Activated naive CD8-positive, alpha-beta T cell (primary cell): ENCODE data around the gene EPHA2.
"Not testable (repeated sequence)": the region's sequence is repeated elsewhere in the genome, so short reads cannot be mapped to it uniquely, and the experiment has no call there.

Source experiments
- H3K27ac Mint-ChIP-seq: one replicate; pipeline ENCODE4 v1.8.0; 2021; ENCODE audit warnings: mixed read lengths
- H3K27me3 Mint-ChIP-seq: one replicate; pipeline ENCODE4 v1.8.0; 2021; ENCODE audit warnings: mixed read lengths
- H3K36me3 Mint-ChIP-seq: one replicate; pipeline ENCODE4 v1.8.0; 2021; ENCODE audit warnings: mixed read lengths
- H3K4me1 Mint-ChIP-seq: one replicate; pipeline ENCODE4 v1.8.0; 2021; ENCODE audit warnings: low read depth, mixed read lengths
- H3K4me3 Mint-ChIP-seq: one replicate; pipeline ENCODE4 v1.8.0; 2021; ENCODE audit warnings: mild to moderate bottlenecking, mixed read lengths
- H3K9me3 Mint-ChIP-seq: one replicate; pipeline ENCODE4 v1.8.0; 2021; ENCODE audit warnings: low read depth, mixed read lengths

The EPHA2 gene

GRCh38 chr1:16118706-16119105, 37.2 kb downstream of the EPHA2 start:
- H3K36me3 Mint-ChIP-seq, result no peaks in the 10 kb centered on the region
- no peaks in the 10 kb centered on the region for H3K9me3 Mint-ChIP-seq
- H3K27ac Mint-ChIP-seq, result no peak overlapping the region
- H3K4me3 Mint-ChIP-seq, result no peak overlapping the region
- H3K4me1 Mint-ChIP-seq, result peaks cover 6% of the 10 kb centered on the region
- no peaks in the 10 kb centered on the region for H3K27me3 Mint-ChIP-seq

DNA sequence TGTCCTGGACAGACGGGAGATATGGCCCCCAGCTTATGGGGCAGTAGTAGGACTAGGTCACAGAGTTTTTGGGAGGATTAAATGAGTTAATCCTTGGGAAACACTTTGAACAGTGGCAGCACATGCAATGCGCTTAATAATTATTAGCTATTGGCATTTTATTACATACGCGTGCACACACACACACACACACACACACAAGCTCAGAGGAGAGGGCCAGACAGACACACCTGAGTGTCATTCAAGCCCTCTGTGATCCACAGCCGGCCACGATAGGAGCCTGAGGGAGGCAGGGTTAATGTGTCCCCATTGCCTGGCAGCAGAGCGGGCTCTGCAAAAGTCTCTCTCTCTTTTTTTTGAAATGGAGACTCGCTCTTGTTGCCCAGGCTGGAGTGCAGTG, 37.9 kb downstream of the EPHA2 start:
- Mint-ChIP-seq H3K27ac (no peak overlapping the region), H3K9me3 (no peaks in the 10 kb centered on the region), H3K4me1 (peaks cover 3% of the 10 kb centered on the region), H3K4me3 (no peak overlapping the region), H3K36me3 (no peaks in the 10 kb centered on the region), H3K27me3 (no peaks in the 10 kb centered on the region)

DNA sequence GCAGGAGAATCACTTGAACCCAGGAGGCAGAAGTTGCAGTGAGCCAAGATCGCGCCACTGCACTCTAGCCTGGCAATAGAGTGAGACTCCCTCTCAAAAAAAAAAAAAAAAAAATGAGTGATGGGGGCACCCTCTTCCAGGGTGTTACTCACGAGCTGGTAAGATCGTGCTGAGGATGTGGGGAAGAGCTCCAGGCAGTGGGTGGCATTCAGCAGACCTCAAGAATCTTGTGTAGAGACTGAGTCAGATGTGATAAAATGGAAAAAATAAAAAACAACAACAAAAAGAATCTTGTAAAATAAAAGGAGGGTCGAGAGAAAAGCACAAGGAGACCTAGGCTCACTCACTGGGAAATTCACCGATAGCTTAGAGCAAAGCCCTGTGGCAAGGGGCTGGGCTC, 38.5 kb downstream of the EPHA2 start:
- Mint-ChIP-seq H3K27me3 (no peaks in the 10 kb centered on the region), H3K4me1 (no peaks in the 10 kb centered on the region), H3K9me3 (no peaks in the 10 kb centered on the region), H3K4me3 (no peak overlapping the region), H3K27ac (no peak overlapping the region), H3K36me3 (no peaks in the 10 kb centered on the region)

GRCh38 chr1:16116625-16117024, 39.2 kb downstream of the EPHA2 start:
- Mint-ChIP-seq H3K9me3 (no peaks in the 10 kb centered on the region), H3K36me3 (no peaks in the 10 kb centered on the region), H3K27ac (no peak overlapping the region), H3K4me3 (no peak overlapping the region), H3K27me3 (no peaks in the 10 kb centered on the region), H3K4me1 (no peaks in the 10 kb centered on the region)

DNA sequence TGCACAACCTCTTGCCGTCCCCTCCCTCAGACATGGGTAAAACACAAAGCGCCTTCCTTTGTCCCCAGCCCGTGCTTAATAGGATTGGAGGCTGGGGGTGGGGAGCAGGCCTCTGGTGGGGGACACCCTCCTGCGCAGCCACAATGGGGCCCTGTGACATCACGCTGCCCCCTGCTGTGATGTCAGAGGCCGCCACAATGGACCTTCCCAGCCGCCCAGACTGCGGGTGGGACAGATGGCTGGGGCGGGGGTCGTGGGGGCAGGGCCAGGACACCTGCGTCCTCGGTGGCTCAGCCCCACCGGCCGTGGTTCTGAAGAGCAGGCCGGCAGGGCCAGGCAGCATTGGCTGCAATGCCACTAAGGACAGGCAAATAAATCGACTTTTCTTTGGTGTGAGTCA, 39.9 kb downstream of the EPHA2 start:
- Mint-ChIP-seq H3K27ac (no peak overlapping the region), H3K9me3 (no peaks in the 10 kb centered on the region), H3K36me3 (no peaks in the 10 kb centered on the region), H3K4me1 (no peaks in the 10 kb centered on the region), H3K4me3 (no peak overlapping the region), H3K27me3 (no peaks in the 10 kb centered on the region)

DNA sequence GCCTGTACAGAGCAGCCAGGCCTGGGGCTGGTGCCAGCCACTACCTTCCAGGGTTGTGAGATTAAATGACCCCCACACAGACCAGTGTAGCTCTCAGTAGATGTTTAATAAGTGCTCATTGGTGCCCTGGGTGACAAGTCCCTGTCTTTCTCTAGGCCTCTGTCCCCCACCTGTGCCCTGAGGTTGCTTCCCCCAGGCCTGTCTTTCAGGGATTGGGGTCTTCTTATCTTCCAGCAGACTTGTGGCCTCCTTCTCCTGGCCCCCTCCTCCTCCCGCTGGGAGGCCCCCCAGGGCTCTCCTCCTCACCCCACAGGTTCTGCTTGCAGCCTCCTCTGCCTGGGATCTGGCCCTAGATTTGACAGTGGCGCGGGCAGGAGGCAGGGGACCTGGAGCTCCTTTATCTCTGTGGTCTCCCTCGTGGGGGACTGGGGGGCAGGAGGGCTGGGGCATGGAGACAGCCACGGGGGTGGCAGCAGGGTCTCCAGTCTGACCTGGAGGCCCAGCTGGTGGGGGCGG, 40.3 kb downstream of the EPHA2 start:
- H3K4me3 Mint-ChIP-seq, result no peak overlapping the region
- H3K36me3 Mint-ChIP-seq, result no peaks in the 10 kb centered on the region
- H3K4me1 Mint-ChIP-seq, result no peaks in the 10 kb centered on the region
- H3K27ac Mint-ChIP-seq, result no peak overlapping the region
- H3K27me3 Mint-ChIP-seq, result no peaks in the 10 kb centered on the region
- H3K9me3 Mint-ChIP-seq, result no peaks in the 10 kb centered on the region

DNA sequence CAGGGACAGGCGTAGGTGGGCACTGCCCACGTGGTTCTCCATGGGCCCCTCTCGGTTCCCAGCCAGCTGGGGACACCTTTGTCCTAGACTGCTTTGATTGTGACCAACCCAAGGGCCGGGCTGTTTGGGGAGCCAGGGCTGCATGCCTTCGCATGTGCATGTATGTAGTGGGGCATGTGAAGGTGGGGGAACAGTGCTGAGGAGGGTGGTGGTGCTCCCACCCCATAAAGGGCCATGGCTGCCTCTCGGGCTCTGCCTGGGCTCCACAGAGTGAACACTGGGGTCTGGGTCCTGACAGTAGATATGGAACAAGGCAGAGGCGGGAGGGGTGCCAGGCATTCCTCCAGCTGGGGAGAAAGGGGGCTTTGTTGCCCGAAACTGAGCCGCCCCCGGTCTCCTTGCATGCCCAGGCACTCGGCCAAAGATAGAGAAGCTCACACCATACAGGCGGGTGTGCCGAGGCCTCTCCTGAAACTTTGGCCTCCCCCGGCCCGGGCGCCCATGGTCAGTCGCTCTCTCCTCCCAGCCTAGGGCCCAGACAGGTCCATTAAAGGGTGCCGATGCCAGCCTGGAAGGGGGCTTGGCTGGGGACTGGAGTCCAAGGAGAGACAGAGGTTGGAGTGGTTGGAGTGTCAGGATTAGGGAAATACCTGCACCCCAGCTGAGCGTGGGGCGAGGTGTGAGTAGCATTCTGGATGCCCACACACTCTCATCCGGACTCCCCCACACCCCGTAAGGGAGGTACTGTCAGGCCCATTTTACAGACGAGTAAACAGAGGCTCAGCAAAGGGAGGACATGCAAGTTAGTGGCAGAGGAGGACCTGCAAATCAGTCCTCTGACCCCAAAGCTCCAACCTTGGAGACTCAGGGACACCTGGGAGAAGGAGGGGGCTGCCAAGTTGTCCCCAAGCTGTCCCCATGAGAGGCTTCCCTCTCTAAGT, 41.1 kb downstream of the EPHA2 start:
- no peak overlapping the region for H3K4me3 Mint-ChIP-seq

DNA sequence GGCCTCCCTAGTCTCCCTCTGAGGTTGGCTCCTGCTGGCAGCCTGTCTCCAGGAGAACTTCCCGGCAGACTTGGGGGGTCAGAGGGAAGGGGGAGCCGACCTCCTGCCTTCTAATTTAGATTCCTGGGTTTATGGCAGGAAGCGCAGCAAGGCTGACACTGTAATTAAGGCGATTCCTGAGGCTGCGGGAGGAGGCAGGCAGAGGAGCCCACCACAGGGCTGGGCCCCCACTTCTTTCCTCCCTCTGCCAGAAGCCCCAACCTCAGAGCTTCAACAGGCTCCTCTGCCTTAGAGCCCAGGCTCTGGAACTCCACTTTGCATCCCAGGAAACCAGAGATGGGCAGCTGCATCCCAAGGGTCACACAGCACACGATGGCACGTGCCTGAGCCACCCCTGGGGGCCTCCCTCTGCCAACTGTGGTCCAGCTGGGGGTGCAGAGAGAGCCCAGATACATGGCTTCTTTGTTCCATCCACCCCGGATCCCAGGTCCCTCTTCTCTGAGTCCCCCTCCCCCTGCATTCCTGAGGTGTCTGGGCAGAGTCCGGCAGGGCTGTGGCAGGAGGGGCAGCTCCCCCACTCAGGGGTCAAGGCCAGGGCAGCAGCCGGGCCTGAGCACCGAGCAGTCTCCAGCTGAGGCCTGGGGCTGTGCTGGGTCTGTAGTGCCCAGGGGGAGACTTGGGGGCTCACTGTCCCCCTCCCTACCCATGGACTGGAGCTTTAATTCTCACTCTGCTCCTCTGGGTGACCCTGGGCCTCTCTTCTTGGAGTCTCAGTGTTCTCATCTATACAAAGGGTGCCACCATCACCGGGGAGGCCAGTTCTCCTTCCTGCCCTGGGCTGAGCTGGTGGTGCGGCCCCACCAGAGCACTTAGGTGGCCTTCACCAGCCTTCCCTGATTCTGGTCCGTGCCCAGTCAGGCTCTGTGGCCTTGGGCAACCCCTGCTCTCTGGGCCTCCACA, 43.0 kb downstream of the EPHA2 start:
- H3K27ac Mint-ChIP-seq, result no peak overlapping the region
- H3K9me3 Mint-ChIP-seq, result peaks cover 5% of the 10 kb centered on the region
- H3K4me3 Mint-ChIP-seq, result no peak overlapping the region

More for the DNA sequence above, 41.1 kb downstream of the EPHA2 start:
- H3K4me1 Mint-ChIP-seq, result no peaks in the 10 kb centered on the region
- no peaks in the 10 kb centered on the region for H3K9me3 Mint-ChIP-seq
- H3K27ac Mint-ChIP-seq, result no peak overlapping the region
- no peaks in the 10 kb centered on the region for H3K36me3 Mint-ChIP-seq
- H3K27me3 Mint-ChIP-seq, result no peaks in the 10 kb centered on the region

GRCh38 chr1:16111771-16112595, 43.9 kb downstream of the EPHA2 start:
- H3K27ac Mint-ChIP-seq, result no peak overlapping the region
- H3K27me3 Mint-ChIP-seq, result no peaks in the 10 kb centered on the region
- H3K9me3 Mint-ChIP-seq, result peaks cover 5% of the 10 kb centered on the region
- no peak overlapping the region for H3K4me3 Mint-ChIP-seq
- H3K4me1 Mint-ChIP-seq, result no peaks in the 10 kb centered on the region
- H3K36me3 Mint-ChIP-seq, result peaks cover 2% of the 10 kb centered on the region

More for the DNA sequence above, 43.0 kb downstream of the EPHA2 start:
- H3K4me1 Mint-ChIP-seq, result no peaks in the 10 kb centered on the region
- H3K27me3 Mint-ChIP-seq, result no peaks in the 10 kb centered on the region
- H3K36me3 Mint-ChIP-seq, result peaks cover 2% of the 10 kb centered on the region

- H3K4me3 Mint-ChIP-seq, result no peak overlapping the region
- H3K27ac Mint-ChIP-seq, result no peak overlapping the region
- H3K27me3 Mint-ChIP-seq, result no peaks in the 10 kb centered on the region
- peaks cover 2% of the 10 kb centered on the region for H3K36me3 Mint-ChIP-seq
- H3K4me1 Mint-ChIP-seq, result no peaks in the 10 kb centered on the region
- H3K9me3 Mint-ChIP-seq, result peaks cover 9% of the 10 kb centered on the region
These were observed 45.0 kb downstream of the EPHA2 start for GRCh38 chr1:16110884-16111283.

- no peaks in the 10 kb centered on the region for H3K27me3 Mint-ChIP-seq
- no peak overlapping the region for H3K4me3 Mint-ChIP-seq
- peaks cover 9% of the 10 kb centered on the region for H3K9me3 Mint-ChIP-seq
- no peak overlapping the region for H3K27ac Mint-ChIP-seq
- H3K36me3 Mint-ChIP-seq, result peaks cover 2% of the 10 kb centered on the region
- no peaks in the 10 kb centered on the region for H3K4me1 Mint-ChIP-seq
These were observed 45.4 kb downstream of the EPHA2 start for GRCh38 chr1:16110456-16110855.

DNA sequence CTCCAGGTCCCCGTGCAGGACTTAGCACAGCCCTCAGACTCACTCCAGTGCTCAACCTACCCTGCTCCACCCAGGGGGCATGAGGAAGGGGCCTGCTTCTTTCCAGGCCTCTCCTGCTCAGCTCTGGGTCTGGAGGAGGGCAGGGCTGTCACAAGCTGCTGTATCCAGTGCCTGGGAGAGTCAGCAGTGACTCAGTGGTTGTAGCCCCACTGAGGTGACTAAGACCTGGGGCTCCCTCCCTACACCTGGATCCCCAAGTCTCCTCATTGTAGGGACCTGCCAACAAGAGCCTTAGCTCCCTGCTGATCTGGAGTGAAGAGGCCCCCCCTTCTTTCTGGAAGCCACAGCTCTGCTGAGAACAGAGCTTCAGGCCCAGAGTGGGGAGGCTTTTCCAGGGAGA, 46.3 kb downstream of the EPHA2 start:
- no peaks in the 10 kb centered on the region for H3K27me3 Mint-ChIP-seq
- H3K36me3 Mint-ChIP-seq, result peaks cover 2% of the 10 kb centered on the region

DNA sequence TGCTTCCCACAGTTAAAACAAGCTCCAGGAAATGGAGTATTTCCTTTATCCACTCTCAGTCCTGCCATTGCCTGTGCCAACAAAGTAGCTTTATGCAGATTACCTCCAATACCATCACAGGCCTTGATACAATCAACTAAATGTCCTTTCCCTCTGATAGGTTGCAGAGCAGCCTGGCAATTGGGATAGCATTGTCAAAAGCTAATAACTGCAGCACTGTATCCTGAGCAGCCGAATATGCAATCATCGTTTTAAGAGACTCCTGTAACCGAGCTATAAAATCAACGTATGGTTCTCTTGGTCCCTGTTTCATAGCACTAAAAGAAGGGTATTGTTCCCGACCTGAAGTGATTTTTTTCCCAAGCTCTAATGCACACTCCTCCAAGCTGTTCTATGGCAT, 48.8 kb downstream of the EPHA2 start:
- not testable (repeated sequence) for H3K4me1 Mint-ChIP-seq, H3K27me3 Mint-ChIP-seq, H3K36me3 Mint-ChIP-seq, H3K4me3 Mint-ChIP-seq, H3K27ac Mint-ChIP-seq
- peaks cover 13% of the 10 kb centered on the region for H3K9me3 Mint-ChIP-seq

More for the DNA sequence above, 46.3 kb downstream of the EPHA2 start:
- H3K27ac Mint-ChIP-seq, result no peak overlapping the region
- peaks cover 9% of the 10 kb centered on the region for H3K9me3 Mint-ChIP-seq
- H3K4me3 Mint-ChIP-seq, result no peak overlapping the region
- H3K4me1 Mint-ChIP-seq, result no peaks in the 10 kb centered on the region

GRCh38 chr1:16101623-16102022, 54.2 kb downstream of the EPHA2 start:
- Mint-ChIP-seq H3K9me3 (peaks cover 8% of the 10 kb centered on the region), H3K27me3 (no peaks in the 10 kb centered on the region), H3K4me3 (no peak overlapping the region), H3K36me3 (no peaks in the 10 kb centered on the region), H3K27ac (no peak overlapping the region), H3K4me1 (no peaks in the 10 kb centered on the region)
